PC-9 (cell line): ENCODE measurements around the gene RBPMS2. TPM values are rescaled to one million over a fixed set of nuclear protein-coding genes. Genes with fewer than 3 reads are reported as not detected.

Experiments used
- BruUV-seq: library from RNA; stranded (reverse); fragments of 400-500 nt; replicated peaks from 2 replicates; lab custom pipeline; 2021; lab: Mats Ljungman, UMichigan
- CTCF ChIA-PET: fragments of 300-600 bp; sonication (Branson Sonifier 250); formaldehyde crosslinking; loops from one replicate; lab custom pipeline; 2022; ENCODE audit warnings: antibody characterized with exemption; lab: Charles Lee
- POLR2A ChIA-PET: fragments of 300-600 bp; sonication (Branson Sonifier 250); formaldehyde crosslinking; loops from one replicate; lab custom pipeline; 2022; ENCODE audit warnings: antibody characterized with exemption; ENCODE audit not compliant: unreplicated experiment; lab: Charles Lee
- DNase-seq, 2 experiments: peaks; one replicate each; pipeline versions ENCODE4 v3.0.0 to v3.0.0-alpha.2; 2015 to 2022; ENCODE audit warnings: mixed read lengths in 1 of 2
- H2AFZ ChIP-seq: fragments of 200-600 bp; sonication (generic); 2 replicates; pipeline ENCODE4 v1.8.1; 2017; ENCODE audit warnings: antibody characterized with exemption
- H3F3A ChIP-seq: fragments of 200-600 bp; sonication (generic); 2 replicates; pipeline ENCODE4 v1.8.1; 2017; ENCODE audit warnings: antibody characterized with exemption, mild to moderate bottlenecking, low read depth; ENCODE audit not compliant: insufficient read depth
- H3K27ac ChIP-seq: fragments of 200-600 bp; sonication (generic); 2 replicates; pipeline ENCODE4 v1.6.1; 2016; ENCODE audit warnings: mixed run types
- H3K27me3 ChIP-seq: fragments of 200-600 bp; sonication (generic); 2 replicates; pipeline ENCODE4 v1.6.1; 2016; ENCODE audit warnings: low read depth, mixed run types; ENCODE audit not compliant: insufficient read depth
- H3K36me3 ChIP-seq: fragments of 200-600 bp; sonication (generic); 2 replicates; pipeline ENCODE4 v1.6.1; 2016; ENCODE audit warnings: low read depth, mixed run types
- H3K4me1 ChIP-seq: fragments of 200-600 bp; sonication (generic); replicated peaks from 2 replicates; pipeline ENCODE4 v1.6.1; 2016; ENCODE audit warnings: mixed run types; ENCODE audit not compliant: insufficient read depth
- H3K4me2 ChIP-seq: fragments of 200-600 bp; sonication (generic); 2 replicates; pipeline ENCODE4 v1.6.1; 2017; ENCODE audit warnings: mixed run types
- H3K4me3 ChIP-seq: fragments of 200-600 bp; sonication (generic); 2 replicates; pipeline ENCODE4 v1.6.1; 2016; ENCODE audit warnings: mixed run types
- H3K79me2 ChIP-seq: fragments of 200-600 bp; sonication (generic); 2 replicates; pipeline ENCODE4 v1.6.1; 2017; ENCODE audit warnings: low read depth, mixed run types
- H3K9me2 ChIP-seq: fragments of 200-600 bp; sonication (generic); 2 replicates; pipeline ENCODE4 v1.8.1; 2017; ENCODE audit warnings: mild to moderate bottlenecking; ENCODE audit not compliant: insufficient read depth
- H3K9me3 ChIP-seq: fragments of 200-600 bp; sonication (generic); 2 replicates; pipeline ENCODE4 v1.8.1; 2016; ENCODE audit warnings: low read depth; ENCODE audit not compliant: insufficient read depth
- H4K20me1 ChIP-seq: fragments of 200-600 bp; sonication (generic); 2 replicates; pipeline ENCODE4 v1.8.1; 2017; ENCODE audit not compliant: insufficient read depth
- EZH2 ChIP-seq: fragments of 200-600 bp; sonication (generic); IDR thresholded peaks from 2 replicates; pipeline ENCODE4 v1.8.0; 2017; ENCODE audit warnings: antibody characterized with exemption, low read depth
- intact Hi-C: fragments of 100-400 bp; cut with micrococcal nuclease; formaldehyde crosslinking; loops from one replicate; pipeline ENCODE4 v1.10.0; 2022; ENCODE audit not compliant: unreplicated experiment
- total RNA-seq: library from RNA; stranded (reverse); gene quantifications from 2 replicates; pipeline ENCODE4 v1.2.3, GENCODE V29; 2021
- TF ChIP-seq, protein P1 (sequence below): fragments of 200-600 bp; sonication (generic); conservative IDR thresholded peaks from 2 replicates; pipeline ENCODE4 v1.6.1; 2017; ENCODE audit warnings: mixed run types, antibody characterized with exemption, mild to moderate bottlenecking, moderate library complexity

Gene RBPMS2
- total RNA-seq, 1 experiment from 2014 or later, result 4.1 TPM

DNA sequence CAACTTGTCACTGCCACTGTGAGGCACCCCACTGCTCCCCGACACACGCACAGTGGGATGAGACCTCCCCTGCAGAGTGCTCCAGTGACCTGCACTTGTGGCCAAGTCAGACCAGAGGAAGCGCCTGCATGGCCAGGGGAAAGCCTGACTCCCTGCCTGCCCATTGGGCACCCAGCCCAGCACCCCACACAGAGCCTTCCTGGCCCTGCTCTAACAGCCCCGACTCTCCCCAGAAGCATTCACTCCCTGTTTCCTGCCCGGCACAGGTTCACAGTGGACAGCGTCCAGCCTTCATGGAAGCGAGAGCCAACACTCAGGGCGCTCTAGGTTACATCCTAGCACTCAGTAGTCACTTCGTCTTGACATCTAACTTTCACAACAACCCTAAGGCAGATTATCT lies 27.8 kb downstream of the RBPMS2 start:
- TF ChIP-seq EZH2, result no peak
- TF ChIP-seq, protein P1, sequence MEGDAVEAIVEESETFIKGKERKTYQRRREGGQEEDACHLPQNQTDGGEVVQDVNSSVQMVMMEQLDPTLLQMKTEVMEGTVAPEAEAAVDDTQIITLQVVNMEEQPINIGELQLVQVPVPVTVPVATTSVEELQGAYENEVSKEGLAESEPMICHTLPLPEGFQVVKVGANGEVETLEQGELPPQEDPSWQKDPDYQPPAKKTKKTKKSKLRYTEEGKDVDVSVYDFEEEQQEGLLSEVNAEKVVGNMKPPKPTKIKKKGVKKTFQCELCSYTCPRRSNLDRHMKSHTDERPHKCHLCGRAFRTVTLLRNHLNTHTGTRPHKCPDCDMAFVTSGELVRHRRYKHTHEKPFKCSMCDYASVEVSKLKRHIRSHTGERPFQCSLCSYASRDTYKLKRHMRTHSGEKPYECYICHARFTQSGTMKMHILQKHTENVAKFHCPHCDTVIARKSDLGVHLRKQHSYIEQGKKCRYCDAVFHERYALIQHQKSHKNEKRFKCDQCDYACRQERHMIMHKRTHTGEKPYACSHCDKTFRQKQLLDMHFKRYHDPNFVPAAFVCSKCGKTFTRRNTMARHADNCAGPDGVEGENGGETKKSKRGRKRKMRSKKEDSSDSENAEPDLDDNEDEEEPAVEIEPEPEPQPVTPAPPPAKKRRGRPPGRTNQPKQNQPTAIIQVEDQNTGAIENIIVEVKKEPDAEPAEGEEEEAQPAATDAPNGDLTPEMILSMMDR, result no peak
- no peak overlapping the region for H3K4me2 ChIP-seq
- no peaks in the 10 kb centered on the region for H3K27me3 ChIP-seq
- ChIA-PET POLR2A (no interaction called here), CTCF (no interaction called here)
- H3K9me3 ChIP-seq, result no peaks in the 10 kb centered on the region
- H3F3A ChIP-seq, result peaks cover 4% of the 10 kb centered on the region; the same call in 1 of the 2 replicates
- no peak overlapping the region for H3K27ac ChIP-seq
- no peaks in the 10 kb centered on the region for H3K79me2 ChIP-seq
- H4K20me1 ChIP-seq, result no peaks in the 10 kb centered on the region
- intact Hi-C loops, result no loop called here
- H3K4me3 ChIP-seq, result no peak overlapping the region
- no peak for DNase-seq
- no TSS peak for BruUV-seq
- H3K9me2 ChIP-seq, result no peaks in the 10 kb centered on the region
- H3K36me3 ChIP-seq, result no peaks in the 10 kb centered on the region
- H2AFZ ChIP-seq, result no peak overlapping the region
- H3K4me1 ChIP-seq, result peaks cover 17% of the 10 kb centered on the region

DNA sequence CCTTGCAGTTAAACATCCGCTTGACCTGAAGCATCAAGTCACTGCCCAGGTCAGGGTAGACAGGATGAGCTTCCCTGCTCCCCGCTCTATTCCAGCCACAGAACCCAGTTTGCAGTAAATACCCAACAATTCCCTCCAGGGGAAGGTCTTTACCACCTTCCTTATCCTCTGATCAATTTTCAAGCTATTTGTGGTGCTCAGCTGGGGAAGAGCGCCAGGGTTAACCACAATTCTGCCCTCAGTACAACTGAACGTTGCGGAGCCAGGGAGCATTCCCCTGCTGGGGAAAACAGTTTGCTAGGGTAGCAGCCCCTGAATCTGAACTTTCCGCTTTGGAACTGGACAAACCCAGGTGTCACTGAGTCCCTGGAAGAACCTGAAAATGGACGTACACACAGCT lies 28.5 kb downstream of the RBPMS2 start:
- H3K9me2 ChIP-seq, result no peaks in the 10 kb centered on the region
- ChIA-PET POLR2A (no interaction called here), CTCF (no interaction called here)
- no peak for DNase-seq
- BruUV-seq, result no TSS peak
- TF ChIP-seq, protein P1, result no peak
- TF ChIP-seq EZH2, result no peak
- H2AFZ ChIP-seq, result no peak overlapping the region
- H4K20me1 ChIP-seq, result no peaks in the 10 kb centered on the region
- H3K9me3 ChIP-seq, result no peaks in the 10 kb centered on the region
- intact Hi-C loops, result no loop called here
- peaks cover 4% of the 10 kb centered on the region; the same call in 1 of the 2 replicates for H3F3A ChIP-seq
- H3K79me2 ChIP-seq, result no peaks in the 10 kb centered on the region
- no peaks in the 10 kb centered on the region for H3K36me3 ChIP-seq
- H3K27me3 ChIP-seq, result no peaks in the 10 kb centered on the region
- no peak overlapping the region for H3K4me3 ChIP-seq
- H3K27ac ChIP-seq, result no peak overlapping the region
- peaks cover 17% of the 10 kb centered on the region for H3K4me1 ChIP-seq
- no peak overlapping the region for H3K4me2 ChIP-seq

GRCh38 chr15:64746356-64746755 lies 29.0 kb downstream of the RBPMS2 start:
- CTCF ChIA-PET, result no interaction called here
- Histone ChIP-seq H3K9me2 (no peaks in the 10 kb centered on the region), H3K4me1 (peaks cover 17% of the 10 kb centered on the region), H3K9me3 (no peaks in the 10 kb centered on the region), H3K27ac (no peak overlapping the region), H3F3A (peaks cover 4% of the 10 kb centered on the region; the same call in 1 of the 2 replicates), H3K36me3 (no peaks in the 10 kb centered on the region), H3K4me3 (no peak overlapping the region), H3K27me3 (no peaks in the 10 kb centered on the region), H3K79me2 (no peaks in the 10 kb centered on the region), H4K20me1 (no peaks in the 10 kb centered on the region), H3K4me2 (no peak overlapping the region), H2AFZ (no peak overlapping the region)
- no peak for DNase-seq
- POLR2A ChIA-PET, result no interaction called here
- no peak for TF ChIP-seq EZH2
- TF ChIP-seq, protein P1, result no peak
- intact Hi-C loops, result no loop called here
- BruUV-seq, result no TSS peak
